Activated T-helper 1 cell treated with anti-CD3 and anti-CD28 coated beads, Interleukin-2, amount 50 U/mL, for 16 hours (primary cell): ENCODE measurements around the gene GGT5.
"Not testable (repeated sequence)": the region's sequence is repeated elsewhere in the genome, so short reads cannot be mapped to it uniquely, and the experiment has no call there.

Source experiments
- DNase-seq, 2 donors: peaks; one replicate each; pipeline ENCODE4 v3.0.0-alpha.2; 2020; ENCODE audit warnings: low read depth in 1 of 2, low spot score in 1 of 2

GGT5 gene

GRCh38 chr22:24185501-24186351, 59.2 kb downstream of the GGT5 start:
- DNase-seq: no peak

- DNase-seq: no peak
Observed at GRCh38 chr22:24185001-24185500, 59.8 kb downstream of the GGT5 start.

GRCh38 chr22:24184057-24184798, 60.7 kb downstream of the GGT5 start:
- DNase-seq: no peak

- no peak for DNase-seq
Observed at GRCh38 chr22:24183321-24184031, 61.4 kb downstream of the GGT5 start.

- DNase-seq: not testable (repeated sequence)
Observed at GRCh38 chr22:24182900-24183246, 62.0 kb downstream of the GGT5 start.

GRCh38 chr22:24181996-24182899, 62.6 kb downstream of the GGT5 start:
- DNase-seq: no peak

GRCh38 chr22:24181088-24181995, 63.5 kb downstream of the GGT5 start, which contains the start of gene SUSD2:
Gene SUSD2 (plus strand): TSS chr22:24181487. CDS start chr22:24181520, 33 bp downstream.
- no peak for DNase-seq

- DNase-seq: no peak
Observed at GRCh38 chr22:24180316-24181087, 64.4 kb downstream of the GGT5 start.

GRCh38 chr22:24179478-24180210, 65.2 kb downstream of the GGT5 start:
- DNase-seq: no peak

- DNase-seq: no peak
Observed at GRCh38 chr22:24178502-24179440, 66.1 kb downstream of the GGT5 start.

GRCh38 chr22:24178021-24178431, 66.9 kb downstream of the GGT5 start:
- no peak for DNase-seq

- no peak for DNase-seq
Observed at GRCh38 chr22:24177456-24177855, 67.4 kb downstream of the GGT5 start.

- no peak for DNase-seq
Observed at GRCh38 chr22:24177045-24177444, 67.8 kb downstream of the GGT5 start.

GRCh38 chr22:24176630-24177029, 68.3 kb downstream of the GGT5 start:
- DNase-seq: no peak

GRCh38 chr22:24176040-24176439, 68.8 kb downstream of the GGT5 start:
- no peak for DNase-seq

GRCh38 chr22:24175160-24175808, 69.6 kb downstream of the GGT5 start:
- DNase-seq: peak; percentile 40 to 41
